ENCODE results near the gene COA3.

GRCh38 chr17:42843358-42843934 is 44.9 kb upstream of the COA3 start:
- TF ChIP-seq CTCF (optimal IDR thresholded peaks at IDR 0.05 in 1 of 3, IDR thresholded peaks at IDR 0.05 in 1 of 3, conservative IDR thresholded peaks at IDR 0.05 in 1 of 3; ENCODE audit: extremely low read depth in 1 of 3, insufficient read depth in 2 of 3, low read length in 3 of 3) (peak; percentile 88 to 99 (median 92)), EZH2 (IDR thresholded peaks at IDR 0.05; ENCODE audit: low read length) (no peak)

All from keratinocyte (primary cell).